Mesothelial cell of epicardium (in vitro differentiated cells): ENCODE measurements around the gene PCYOX1L. TPM values are rescaled to one million over a fixed set of nuclear protein-coding genes. Genes with fewer than 3 reads are reported as not detected.

Source experiments
- DNase-seq, 2 experiments: peaks; one replicate each; pipeline ENCODE4 v3.0.0; 2021; ENCODE audit warnings: low spot score in 2 of 2; ENCODE audit not compliant: unreplicated experiment in 2 of 2
- H3K27ac Mint-ChIP-seq: 2 replicates; pipeline ENCODE4 v1.8.0; 2021; ENCODE audit warnings: mixed read lengths
- H3K27me3 Mint-ChIP-seq: 2 replicates; pipeline ENCODE4 v1.8.0; 2021; ENCODE audit warnings: low read depth, mixed read lengths
- H3K36me3 Mint-ChIP-seq: 2 replicates; pipeline ENCODE4 v1.8.0; 2021; ENCODE audit warnings: mixed read lengths
- H3K4me1 Mint-ChIP-seq: 2 replicates; pipeline ENCODE4 v1.8.0; 2021; ENCODE audit warnings: mixed read lengths
- H3K4me3 Mint-ChIP-seq: 2 replicates; pipeline ENCODE4 v1.8.0; 2021; ENCODE audit warnings: mild to moderate bottlenecking, moderate library complexity, mixed read lengths
- H3K9me3 Mint-ChIP-seq: 2 replicates; pipeline ENCODE4 v1.8.0; 2021; ENCODE audit warnings: mixed read lengths
- CTCF ChIP-seq: fragments of 200-600 bp; sonication (generic); IDR thresholded peaks from one replicate; pipeline ENCODE4 v1.5.0; 2021; ENCODE audit warnings: antibody characterized with exemption; ENCODE audit not compliant: unreplicated experiment
- total RNA-seq: library from RNA; stranded (reverse); gene quantifications from 3 replicates; pipeline ENCODE4 v1.2.1, GENCODE V29; 2021

Gene PCYOX1L
- total RNA-seq, 1 donor from 2014 or later, result 23.2 TPM

GRCh38 chr5:149325894-149326293 lies 32.0 kb upstream of the PCYOX1L start:
- DNase-seq, result no peak
- no peaks in the 10 kb centered on the region for H3K9me3 Mint-ChIP-seq
- no peak for TF ChIP-seq CTCF
- H3K4me3 Mint-ChIP-seq, result no peak overlapping the region
- no peak overlapping the region for H3K27ac Mint-ChIP-seq
- H3K27me3 Mint-ChIP-seq, result no peaks in the 10 kb centered on the region
- peaks cover 33% of the 10 kb centered on the region for H3K4me1 Mint-ChIP-seq
- H3K36me3 Mint-ChIP-seq, result no peaks in the 10 kb centered on the region

DNA sequence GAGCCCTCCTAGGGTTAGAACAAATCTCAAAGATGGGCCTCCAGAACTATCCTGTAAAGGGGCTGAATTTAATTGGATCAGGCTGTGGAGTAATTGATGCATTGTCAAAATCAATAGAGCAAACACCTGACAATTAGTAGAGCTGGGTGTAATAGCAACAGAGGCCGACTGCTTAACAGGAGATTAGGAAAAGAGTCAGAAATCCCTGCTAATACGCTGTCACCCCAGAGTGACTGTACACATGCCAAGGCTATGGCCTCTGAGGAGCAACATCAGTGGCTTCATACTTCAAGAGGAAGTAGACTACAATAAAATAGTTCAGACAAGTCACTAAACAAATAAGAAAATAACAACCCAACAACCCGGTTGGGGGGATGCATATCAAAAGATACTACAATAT lies 31.2 kb upstream of the PCYOX1L start:
- H3K9me3 Mint-ChIP-seq, result no peaks in the 10 kb centered on the region
- H3K4me1 Mint-ChIP-seq, result peaks cover 30% of the 10 kb centered on the region
- no peak overlapping the region for H3K4me3 Mint-ChIP-seq
- no peak overlapping the region for H3K27ac Mint-ChIP-seq
- DNase-seq, result no peak
- no peaks in the 10 kb centered on the region for H3K27me3 Mint-ChIP-seq
- TF ChIP-seq CTCF, result no peak
- H3K36me3 Mint-ChIP-seq, result no peaks in the 10 kb centered on the region

DNA sequence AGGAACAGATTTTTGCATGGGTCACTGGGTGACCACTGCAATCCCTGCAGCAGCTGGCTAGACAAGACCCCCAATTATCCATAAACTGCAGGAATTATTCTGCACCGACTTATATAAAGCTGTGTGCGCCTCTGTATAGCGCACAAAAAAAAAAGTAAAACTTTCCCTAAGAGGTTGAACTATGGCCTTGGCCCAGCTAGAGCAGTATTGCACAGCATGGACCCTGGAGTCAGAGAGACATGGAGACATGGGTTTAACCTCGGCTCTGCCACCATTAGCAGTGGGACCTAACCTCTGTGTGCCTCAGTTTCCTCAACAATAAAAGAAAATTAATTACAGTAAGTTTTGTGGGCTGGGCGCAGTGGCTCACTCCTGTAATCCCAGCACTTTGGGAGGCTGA lies 29.7 kb upstream of the PCYOX1L start:
- Mint-ChIP-seq H3K9me3 (no peaks in the 10 kb centered on the region), H3K36me3 (no peaks in the 10 kb centered on the region), H3K27ac (no peak overlapping the region), H3K4me3 (no peak overlapping the region), H3K4me1 (peaks cover 18% of the 10 kb centered on the region), H3K27me3 (no peaks in the 10 kb centered on the region)
- TF ChIP-seq CTCF, result no peak
- DNase-seq, result no peak

GRCh38 chr5:149333711-149334443 lies 24.0 kb upstream of the PCYOX1L start:
- Mint-ChIP-seq H3K9me3 (no peaks in the 10 kb centered on the region), H3K27ac (no peak overlapping the region), H3K4me1 (peaks cover 9% of the 10 kb centered on the region), H3K4me3 (no peak overlapping the region), H3K36me3 (no peaks in the 10 kb centered on the region), H3K27me3 (peaks cover 2% of the 10 kb centered on the region)
- DNase-seq, result no peak
- TF ChIP-seq CTCF, result no peak

DNA sequence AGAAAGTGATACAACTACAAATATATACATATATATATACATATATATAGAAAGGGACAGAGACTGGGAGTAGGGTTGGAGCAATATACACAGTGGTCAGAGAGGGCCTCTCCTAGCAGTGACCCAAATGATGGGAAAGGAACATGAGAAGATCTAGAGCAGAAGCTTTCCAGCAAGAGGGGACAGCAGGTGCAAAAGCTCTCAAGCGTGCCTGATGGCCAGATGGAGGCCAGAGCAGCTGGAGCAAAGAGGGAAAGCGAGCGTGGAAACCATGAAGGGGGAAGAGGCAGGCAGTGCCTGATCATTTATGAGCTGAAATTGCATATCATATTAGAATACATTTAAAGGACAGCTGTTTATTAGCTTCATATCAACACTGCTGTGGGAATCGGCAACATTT lies 20.1 kb upstream of the PCYOX1L start:
- no peak for DNase-seq
- H3K27ac Mint-ChIP-seq, result no peak overlapping the region
- no peaks in the 10 kb centered on the region for H3K9me3 Mint-ChIP-seq
- no peaks in the 10 kb centered on the region for H3K36me3 Mint-ChIP-seq
- peaks cover 2% of the 10 kb centered on the region for H3K27me3 Mint-ChIP-seq
- TF ChIP-seq CTCF, result no peak
- no peak overlapping the region for H3K4me3 Mint-ChIP-seq
- H3K4me1 Mint-ChIP-seq, result peaks cover 9% of the 10 kb centered on the region

- Mint-ChIP-seq H3K9me3 (no peaks in the 10 kb centered on the region), H3K4me1 (peaks cover 9% of the 10 kb centered on the region), H3K36me3 (no peaks in the 10 kb centered on the region), H3K27me3 (peaks cover 4% of the 10 kb centered on the region), H3K4me3 (no peak overlapping the region), H3K27ac (no peak overlapping the region)
- DNase-seq, result no peak
- no peak for TF ChIP-seq CTCF
These were observed 19.5 kb upstream of the PCYOX1L start for GRCh38 chr5:149338364-149338763.
